ENCODE data around the gene CHURC1.
A peak's percentile ranks its signal among the peaks of the same experiment; 100 is the strongest.

CHURC1 gene

DNA sequence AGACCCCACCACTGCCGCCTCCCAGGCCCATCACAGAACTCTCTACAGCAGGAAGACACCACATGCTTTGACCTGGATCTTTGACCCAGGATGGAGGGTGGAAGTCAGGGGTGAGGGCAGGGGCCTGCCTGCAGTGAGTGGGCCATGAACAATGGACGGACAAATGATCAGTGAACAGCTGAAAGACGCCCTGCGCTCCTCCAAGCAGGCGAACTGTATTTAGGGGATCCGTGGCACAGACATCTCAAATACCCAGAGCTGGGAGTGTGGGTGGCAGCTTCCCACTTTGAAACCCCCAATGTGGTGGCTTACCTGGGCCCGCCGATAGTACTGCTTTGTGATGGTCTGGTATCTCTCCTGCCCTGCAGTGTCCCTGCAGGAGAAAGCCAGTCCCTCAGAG is 37.0 kb downstream of the CHURC1 start:
- Histone ChIP-seq H3K4me2 (ENCODE audit: low read length) (no peak overlapping the region), H3K4me3 (ENCODE audit: low read length) (no peak overlapping the region), H4K8ac (ENCODE audit: low read depth, low read length) (no peak overlapping the region), H2BK120ac (ENCODE audit: low read depth, low read length) (no peak overlapping the region), H3K27me3 (ENCODE audit: insufficient read depth, low read length, poor library complexity) (no peaks in the 10 kb centered on the region), H2BK15ac (replicated peaks; ENCODE audit: low read depth) (no peak overlapping the region), H3K4me1 (ENCODE audit: control insufficient read depth, low read depth, low read length) (peaks cover 11% of the 10 kb centered on the region), H3K56ac (ENCODE audit: low read length) (no peak overlapping the region), H3K9ac (ENCODE audit: low read length) (no peak overlapping the region), H2BK5ac (ENCODE audit: low read length) (no peak overlapping the region), H3K36me3 (ENCODE audit: control insufficient read depth, insufficient read depth, low read length) (peaks cover 26% of the 10 kb centered on the region), H3K79me2 (ENCODE audit: control insufficient read depth, insufficient read depth, low read length) (peaks cover 2% of the 10 kb centered on the region), H3K27ac (ENCODE audit: low read depth, low read length) (no peak overlapping the region), H2AK5ac (ENCODE audit: low read length) (no peak overlapping the region), H3K18ac (ENCODE audit: low read length) (no peak overlapping the region), H3K4ac (ENCODE audit: low read depth, low read length) (no peak overlapping the region), H3K23ac (ENCODE audit: low read length) (no peak overlapping the region), H3K79me1 (ENCODE audit: low read length) (peaks cover 10% of the 10 kb centered on the region), H4K5ac (ENCODE audit: low read length) (no peak overlapping the region)
- WGBS (ENCODE audit: extremely low coverage, insufficient coverage, low lambda C conversion rate), result no CpG with 5 or more reads among the region's 8 CpGs
- no peak for DNase-seq

DNA sequence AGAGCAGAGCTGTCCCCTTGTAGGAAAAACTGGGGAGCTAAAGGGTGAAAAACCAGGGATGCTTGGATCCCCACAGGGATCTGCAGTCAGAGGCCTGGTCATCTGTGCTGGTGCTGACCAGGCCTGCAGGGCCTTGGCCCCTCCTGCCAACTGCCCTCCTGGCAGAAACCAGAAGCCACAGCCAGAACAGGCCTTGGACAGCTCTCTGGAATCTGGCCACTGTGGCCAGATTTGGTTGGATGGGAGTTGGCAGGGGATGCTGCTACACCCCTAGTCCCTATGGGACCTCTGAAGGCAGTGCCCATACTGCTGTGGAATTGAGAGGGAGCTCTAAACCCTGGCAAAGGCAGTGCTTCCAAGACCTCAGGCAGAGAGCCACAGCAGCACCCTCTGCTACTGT is 37.5 kb downstream of the CHURC1 start:
- no peak overlapping the region for H3K56ac ChIP-seq (ENCODE audit: low read length)
- peaks cover 26% of the 10 kb centered on the region for H3K36me3 ChIP-seq (ENCODE audit: control insufficient read depth, insufficient read depth, low read length)
- no peak overlapping the region for H2BK5ac ChIP-seq (ENCODE audit: low read length)
- no peak overlapping the region for H3K4me2 ChIP-seq (ENCODE audit: low read length)
- no peak overlapping the region for H4K8ac ChIP-seq (ENCODE audit: low read depth, low read length)
- no peaks in the 10 kb centered on the region for H3K27me3 ChIP-seq (ENCODE audit: insufficient read depth, low read length, poor library complexity)
- no peak overlapping the region for H3K4ac ChIP-seq (ENCODE audit: low read depth, low read length)
- H3K18ac ChIP-seq (ENCODE audit: low read length), result no peak overlapping the region
- no peak overlapping the region for H3K23ac ChIP-seq (ENCODE audit: low read length)
- H2BK120ac ChIP-seq (ENCODE audit: low read depth, low read length), result no peak overlapping the region
- H3K79me2 ChIP-seq (ENCODE audit: control insufficient read depth, insufficient read depth, low read length), result peaks cover 2% of the 10 kb centered on the region
- H3K79me1 ChIP-seq (ENCODE audit: low read length), result peaks cover 10% of the 10 kb centered on the region
- H4K5ac ChIP-seq (ENCODE audit: low read length), result no peak overlapping the region
- H2AK5ac ChIP-seq (ENCODE audit: low read length), result no peak overlapping the region
- H3K9ac ChIP-seq (ENCODE audit: low read length), result no peak overlapping the region
- peaks cover 14% of the 10 kb centered on the region for H3K4me1 ChIP-seq (ENCODE audit: control insufficient read depth, low read depth, low read length)
- DNase-seq, result no peak
- H2BK15ac ChIP-seq (replicated peaks; ENCODE audit: low read depth), result no peak overlapping the region
- H3K4me3 ChIP-seq (ENCODE audit: low read length), result no peak overlapping the region
- H3K27ac ChIP-seq (ENCODE audit: low read depth, low read length), result no peak overlapping the region

DNA sequence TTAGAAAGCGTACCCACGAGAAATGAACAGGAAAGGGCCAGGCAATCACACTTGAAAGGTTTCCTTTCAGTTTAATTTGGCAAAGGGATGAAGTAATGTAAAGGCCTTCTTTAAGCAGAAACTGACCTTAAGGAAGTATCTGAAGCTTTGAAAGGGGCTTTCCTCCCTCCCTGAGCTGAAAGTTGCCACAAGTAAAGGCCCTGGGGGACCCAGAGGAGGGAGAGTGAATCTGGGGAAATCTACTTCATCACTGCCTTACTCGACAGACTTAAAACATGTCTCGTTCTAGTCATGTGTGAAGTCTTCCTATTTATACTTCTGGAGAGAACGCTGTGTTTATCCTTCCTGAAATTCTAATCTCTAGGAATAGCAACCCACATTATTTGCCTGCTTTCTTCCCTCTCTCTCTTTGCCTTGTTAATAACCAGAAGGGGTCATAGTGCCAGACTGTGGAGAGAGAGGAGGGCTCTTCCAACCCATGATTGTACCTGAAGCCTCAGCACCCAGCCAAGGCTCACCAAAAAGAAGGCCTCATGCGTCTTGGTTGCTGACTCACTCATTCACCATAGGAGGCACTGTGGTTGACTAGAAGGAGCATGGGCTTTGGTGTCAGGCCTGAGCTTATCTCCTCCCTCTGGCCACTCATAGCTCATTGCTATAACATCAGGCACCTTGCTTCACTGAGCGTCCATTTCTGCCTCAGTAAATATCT is 38.5 kb downstream of the CHURC1 start:
- Histone ChIP-seq H2BK5ac (ENCODE audit: low read length) (no peak overlapping the region), H2BK120ac (ENCODE audit: low read depth, low read length) (no peak overlapping the region), H2AK5ac (ENCODE audit: low read length) (no peak overlapping the region), H3K4me2 (ENCODE audit: low read length) (no peak overlapping the region), H3K4me1 (ENCODE audit: control insufficient read depth, low read depth, low read length) (peaks cover 14% of the 10 kb centered on the region), H3K27ac (ENCODE audit: low read depth, low read length) (no peak overlapping the region), H4K5ac (ENCODE audit: low read length) (no peak overlapping the region), H3K4me3 (ENCODE audit: low read length) (no peak overlapping the region), H3K56ac (ENCODE audit: low read length) (no peak overlapping the region), H3K36me3 (ENCODE audit: control insufficient read depth, insufficient read depth, low read length) (peaks cover 26% of the 10 kb centered on the region), H3K79me2 (ENCODE audit: control insufficient read depth, insufficient read depth, low read length) (peaks cover 3% of the 10 kb centered on the region), H3K4ac (ENCODE audit: low read depth, low read length) (no peak overlapping the region), H3K9ac (ENCODE audit: low read length) (no peak overlapping the region), H2BK15ac (replicated peaks; ENCODE audit: low read depth) (no peak overlapping the region), H3K18ac (ENCODE audit: low read length) (no peak overlapping the region), H3K79me1 (ENCODE audit: low read length) (peaks cover 10% of the 10 kb centered on the region), H3K23ac (ENCODE audit: low read length) (no peak overlapping the region), H3K27me3 (ENCODE audit: insufficient read depth, low read length, poor library complexity) (no peaks in the 10 kb centered on the region), H4K8ac (ENCODE audit: low read depth, low read length) (no peak overlapping the region)
- WGBS (ENCODE audit: extremely low coverage, insufficient coverage, low lambda C conversion rate), result no CpG with 5 or more reads among the region's 7 CpGs
- peak; percentile 80 for DNase-seq

DNA sequence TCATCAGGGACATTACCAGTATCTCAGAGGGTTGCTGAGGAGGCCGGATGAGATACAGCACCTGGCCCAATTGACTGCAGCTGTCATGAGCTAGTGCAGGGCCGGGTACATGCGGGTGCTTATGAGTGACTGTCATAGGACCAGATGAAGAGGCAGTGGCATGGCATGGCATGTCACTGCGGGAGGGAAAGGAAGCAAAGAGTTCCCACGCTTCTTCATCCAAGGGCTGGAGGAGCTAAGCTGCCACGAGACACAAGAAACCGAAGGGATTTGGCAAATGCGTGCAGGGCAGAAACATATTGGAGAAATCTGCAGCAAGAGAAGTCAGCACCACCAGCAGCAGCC is 39.0 kb downstream of the CHURC1 start:
- Histone ChIP-seq H3K27me3 (ENCODE audit: insufficient read depth, low read length, poor library complexity) (no peaks in the 10 kb centered on the region), H2BK5ac (ENCODE audit: low read length) (no peak overlapping the region), H2BK15ac (replicated peaks; ENCODE audit: low read depth) (no peak overlapping the region), H3K56ac (ENCODE audit: low read length) (no peak overlapping the region), H3K27ac (ENCODE audit: low read depth, low read length) (no peak overlapping the region), H3K4me3 (ENCODE audit: low read length) (no peak overlapping the region), H2BK120ac (ENCODE audit: low read depth, low read length) (no peak overlapping the region), H3K79me2 (ENCODE audit: control insufficient read depth, insufficient read depth, low read length) (peaks cover 3% of the 10 kb centered on the region), H3K36me3 (ENCODE audit: control insufficient read depth, insufficient read depth, low read length) (peaks cover 24% of the 10 kb centered on the region), H4K8ac (ENCODE audit: low read depth, low read length) (no peak overlapping the region), H3K4ac (ENCODE audit: low read depth, low read length) (no peak overlapping the region), H2AK5ac (ENCODE audit: low read length) (no peak overlapping the region), H3K4me2 (ENCODE audit: low read length) (no peak overlapping the region), H3K79me1 (ENCODE audit: low read length) (peaks cover 10% of the 10 kb centered on the region), H3K23ac (ENCODE audit: low read length) (no peak overlapping the region), H3K9ac (ENCODE audit: low read length) (no peak overlapping the region), H3K4me1 (ENCODE audit: control insufficient read depth, low read depth, low read length) (peaks cover 14% of the 10 kb centered on the region), H4K5ac (ENCODE audit: low read length) (no peak overlapping the region), H3K18ac (ENCODE audit: low read length) (no peak overlapping the region)
- no CpG with 5 or more reads among the region's 8 CpGs for WGBS (ENCODE audit: extremely low coverage, insufficient coverage, low lambda C conversion rate)
- no peak for DNase-seq

DNA sequence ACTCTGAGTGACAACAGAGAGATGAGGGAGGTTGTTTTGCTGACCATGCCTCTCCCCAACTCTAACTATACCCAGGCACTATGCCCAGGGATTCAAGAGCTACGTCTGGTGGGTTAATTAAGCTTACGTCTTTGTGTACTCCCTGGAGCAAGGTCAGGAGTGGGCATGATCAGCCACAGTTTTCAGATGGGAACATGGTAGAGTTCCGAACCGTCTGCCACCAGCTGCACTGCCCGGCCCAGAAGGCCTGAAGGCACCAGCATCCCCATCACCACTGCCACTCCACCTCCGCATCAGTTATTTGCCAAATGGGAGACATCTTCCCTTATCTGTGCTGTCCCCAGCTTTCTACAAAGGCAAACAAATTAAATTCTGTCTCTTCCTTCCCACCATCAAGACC is 39.4 kb downstream of the CHURC1 start:
- WGBS (ENCODE audit: extremely low coverage, insufficient coverage, low lambda C conversion rate), result no CpG with 5 or more reads among the region's 6 CpGs
- H4K5ac ChIP-seq (ENCODE audit: low read length), result no peak overlapping the region
- H3K4me2 ChIP-seq (ENCODE audit: low read length), result no peak overlapping the region
- no peak for DNase-seq
- no peak overlapping the region for H4K8ac ChIP-seq (ENCODE audit: low read depth, low read length)
- H3K4me1 ChIP-seq (ENCODE audit: control insufficient read depth, low read depth, low read length), result peaks cover 14% of the 10 kb centered on the region
- H3K4me3 ChIP-seq (ENCODE audit: low read length), result no peak overlapping the region
- peaks cover 24% of the 10 kb centered on the region for H3K36me3 ChIP-seq (ENCODE audit: control insufficient read depth, insufficient read depth, low read length)
- peaks cover 3% of the 10 kb centered on the region for H3K79me2 ChIP-seq (ENCODE audit: control insufficient read depth, insufficient read depth, low read length)
- no peak overlapping the region for H3K18ac ChIP-seq (ENCODE audit: low read length)
- no peak overlapping the region for H2BK120ac ChIP-seq (ENCODE audit: low read depth, low read length)
- H2BK15ac ChIP-seq (replicated peaks; ENCODE audit: low read depth), result no peak overlapping the region
- no peak overlapping the region for H3K23ac ChIP-seq (ENCODE audit: low read length)
- H3K9ac ChIP-seq (ENCODE audit: low read length), result no peak overlapping the region
- H3K4ac ChIP-seq (ENCODE audit: low read depth, low read length), result no peak overlapping the region
- H3K56ac ChIP-seq (ENCODE audit: low read length), result no peak overlapping the region
- H2AK5ac ChIP-seq (ENCODE audit: low read length), result no peak overlapping the region
- H3K27ac ChIP-seq (ENCODE audit: low read depth, low read length), result no peak overlapping the region
- no peak overlapping the region for H2BK5ac ChIP-seq (ENCODE audit: low read length)
- no peaks in the 10 kb centered on the region for H3K27me3 ChIP-seq (ENCODE audit: insufficient read depth, low read length, poor library complexity)
- H3K79me1 ChIP-seq (ENCODE audit: low read length), result peaks cover 11% of the 10 kb centered on the region

All from mesendoderm (in vitro differentiated cells).